HCT116 (cell line): Measurements from ENCODE around the gene PTGER4. TPM values are rescaled to one million over a fixed set of nuclear protein-coding genes. Genes with fewer than 3 reads are reported as not detected.

Experiments used
- ATAC-seq: fragments of 200-7000 bp; cut with Tn5 transposase; 2 replicates; pipeline ENCODE4 v1.9.1; 2020; ENCODE audit warnings: mild to moderate bottlenecking, moderate library complexity
- BruUV-seq: library from RNA; stranded (reverse); fragments of 400-500 nt; replicated peaks from 2 replicates; lab custom pipeline; 2021; lab: Mats Ljungman, UMichigan
- CTCF ChIA-PET: fragments of 300-600 bp; sonication (Branson Sonifier 250); formaldehyde crosslinking; loops from one replicate; lab custom pipeline; 2021; ENCODE audit warnings: antibody characterized with exemption; lab: Charles Lee
- POLR2A ChIA-PET: fragments of 300-600, 350-600 bp; sonication (Branson Sonifier 250); formaldehyde crosslinking; loops from one replicate; lab custom pipeline; 2021; ENCODE audit warnings: antibody characterized with exemption; lab: Charles Lee
- RAD21 ChIA-PET, 2 experiments: fragments of 300-600 bp; sonication (Branson Sonifier 250); formaldehyde crosslinking; loops; one replicate each; lab custom pipeline; 2023; ENCODE audit warnings: low total read pairs in 2 of 2; ENCODE audit not compliant: uncharacterized antibody in 2 of 2, unreplicated experiment in 2 of 2, low non-redundant PET in 1 of 2; lab: Charles Lee
- DNase-seq: peaks from one replicate; pipeline ENCODE4 v3.0.0-alpha.2; 2010; ENCODE audit warnings: low read depth, low spot score
- H2AFZ ChIP-seq: fragments of 200-600 bp; shearing (Covaris generic), sonication (generic); 2 replicates; pipeline ENCODE4 v1.6.1; 2017; ENCODE audit warnings: low read depth, mixed run types, mixed read lengths, antibody characterized with exemption, low read length; ENCODE audit not compliant: poor library complexity, severe bottlenecking
- H3K27ac ChIP-seq: 2 replicates; pipeline ENCODE4 v1.5.1; 2012; ENCODE audit warnings: low read depth, low read length
- H3K27me3 ChIP-seq: fragments of 200-600 bp; sonication (generic); 2 replicates; pipeline ENCODE4 v1.6.1; 2016; ENCODE audit warnings: mixed run types, low read length, mixed read lengths; ENCODE audit not compliant: insufficient read depth
- H3K36me3 ChIP-seq, 2 experiments: fragments of 200-500 bp in 1 of 2; fragments of 200-600 bp in 1 of 2; sonication (Bioruptor generic) in 1 of 2; sonication (generic) in 1 of 2; 2 replicates each; pipeline versions ENCODE4 v1.5.1 to v1.6.1; 2014 to 2016; ENCODE audit warnings: low read length in 2 of 2, inconsistent platforms in 1 of 2, mixed read lengths in 1 of 2, mixed run types in 1 of 2; ENCODE audit not compliant: insufficient read depth in 2 of 2, control insufficient read depth in 1 of 2
- H3K4me1 ChIP-seq, 2 experiments: fragments of 200-600 bp in 1 of 2; sonication (generic) in 1 of 2; 2 replicates each; pipeline versions ENCODE4 v1.5.1 to v1.6.1; 2012 to 2017; ENCODE audit warnings: low read length in 2 of 2, inconsistent platforms in 1 of 2, mild to moderate bottlenecking in 1 of 2, mixed read lengths in 1 of 2, mixed run types in 1 of 2, moderate library complexity in 1 of 2; ENCODE audit not compliant: insufficient read depth in 2 of 2, control insufficient read depth in 1 of 2
- H3K4me2 ChIP-seq: fragments of 200-600 bp; sonication (generic); 2 replicates; pipeline ENCODE4 v1.6.1; 2017; ENCODE audit warnings: mixed run types, low read length, mixed read lengths
- H3K4me3 ChIP-seq, 2 experiments: fragments of 200-600 bp in 1 of 2; sonication (generic) in 1 of 2; replicated peaks in 1 of 2; 2 replicates each; pipeline ENCODE4 v1.5.1; 2011 to 2016; ENCODE audit warnings: low read length in 2 of 2, control low read depth in 1 of 2, low read depth in 1 of 2, mild to moderate bottlenecking in 1 of 2, mixed read lengths in 1 of 2, mixed run types in 1 of 2
- H3K79me2 ChIP-seq: fragments of 200-600 bp; sonication (generic); 2 replicates; pipeline ENCODE4 v1.6.1; 2017; ENCODE audit warnings: mild to moderate bottlenecking, mixed run types, low read length, moderate library complexity, mixed read lengths; ENCODE audit not compliant: insufficient read depth
- H3K9ac ChIP-seq: fragments of 200-600 bp; sonication (generic); 2 replicates; pipeline ENCODE4 v1.6.1; 2016; ENCODE audit warnings: low read length, mixed read lengths
- H3K9me2 ChIP-seq: fragments of 200-600 bp; sonication (generic), shearing (Covaris generic); 2 replicates; pipeline ENCODE4 v1.6.1; 2017; ENCODE audit warnings: mixed run types, mild to moderate bottlenecking, moderate library complexity; ENCODE audit not compliant: insufficient read depth
- H3K9me3 ChIP-seq, 2 experiments: fragments of 200-500 bp in 1 of 2; fragments of 200-600 bp in 1 of 2; sonication (Bioruptor generic) in 1 of 2; sonication (generic) in 1 of 2; 2 replicates each; pipeline ENCODE4 v1.6.1; 2014 to 2017; ENCODE audit warnings: low read length in 2 of 2, mixed read lengths in 2 of 2, inconsistent platforms in 1 of 2, low read depth in 1 of 2, mild to moderate bottlenecking in 1 of 2, mixed run types in 1 of 2, moderate library complexity in 1 of 2; ENCODE audit not compliant: control insufficient read depth in 1 of 2, insufficient read depth in 1 of 2
- H4K20me1 ChIP-seq: fragments of 200-600 bp; sonication (generic), shearing (Covaris generic); 2 replicates; pipeline ENCODE4 v1.6.1; 2017; ENCODE audit warnings: mixed run types, mild to moderate bottlenecking, moderate library complexity; ENCODE audit not compliant: insufficient read depth
- CBX3 ChIP-seq: IDR thresholded peaks from 2 replicates; pipeline ENCODE4 v1.6.1; 2012; ENCODE audit warnings: low read depth
- CTCF ChIP-seq, 3 experiments: fragments of 200-600 bp in 1 of 3; sonication (generic) in 1 of 3; IDR thresholded peaks in 2 of 3; conservative IDR thresholded peaks in 1 of 3; 2 replicates each; pipeline ENCODE4 v1.5.1; 2012 to 2017; ENCODE audit warnings: low read depth in 2 of 3, low read length in 2 of 3, antibody characterized with exemption in 1 of 3, borderline replicate concordance in 1 of 3, control low read depth in 1 of 3, mild to moderate bottlenecking in 1 of 3, mixed read lengths in 1 of 3, mixed run types in 1 of 3, moderate library complexity in 1 of 3; ENCODE audit not compliant: insufficient read depth in 1 of 3
- JUND ChIP-seq: IDR thresholded peaks from 2 replicates; pipeline ENCODE4 v1.6.1; 2012
- MAX ChIP-seq: IDR thresholded peaks from 2 replicates; pipeline ENCODE4 v1.6.1; 2012
- POLR2A ChIP-seq: IDR thresholded peaks from 2 replicates; pipeline ENCODE4 v1.7.0; 2011; ENCODE audit warnings: borderline replicate concordance; ENCODE audit not compliant: insufficient read depth, insufficient read length; ENCODE audit errors: extremely low read depth
- RAD21 ChIP-seq: IDR thresholded peaks from 2 replicates; pipeline ENCODE4 v1.6.1; 2012; ENCODE audit warnings: low read depth, mild to moderate bottlenecking
- REST ChIP-seq: IDR thresholded peaks from 2 replicates; pipeline ENCODE4 v1.6.1; 2012; ENCODE audit warnings: low read depth
- SIN3A ChIP-seq: IDR thresholded peaks from 2 replicates; pipeline ENCODE4 v1.6.1; 2012; ENCODE audit warnings: low read depth
- ZBTB33 ChIP-seq: IDR thresholded peaks from 2 replicates; pipeline ENCODE4 v1.6.1; 2011; ENCODE audit warnings: mild to moderate bottlenecking, low read length, moderate library complexity; ENCODE audit not compliant: insufficient replicate concordance; ENCODE audit errors: extremely low read depth
- ZNF274 ChIP-seq: fragments of 200-500 bp; sonication (Bioruptor generic); IDR thresholded peaks from 2 replicates; pipeline ENCODE4 v1.6.1; 2014; ENCODE audit warnings: mild to moderate bottlenecking, low read depth, low read length, inconsistent platforms
- intact Hi-C: fragments of 100-400 bp; cut with micrococcal nuclease; formaldehyde crosslinking; loops from 2 replicates; pipeline ENCODE4 v1.10.0; 2022
- total RNA-seq: library from RNA; stranded (reverse); gene quantifications from one replicate; pipeline ENCODE4 v1.2.1, GENCODE V29; 2021; ENCODE audit not compliant: unreplicated experiment

The PTGER4 gene
- total RNA-seq, 1 experiment from 2014 or later: 3.0 TPM

- H3K4me3 ChIP-seq: no peak overlapping the region
- RAD21 ChIA-PET: no interaction called here
- TF ChIP-seq RAD21 (peak; percentile 77), CTCF (IDR thresholded peaks at IDR 0.05 in 2 of 3, conservative IDR thresholded peaks at IDR 0.05 in 1 of 3; ENCODE audit: borderline replicate concordance in 1 of 3, insufficient read depth in 1 of 3, low read depth in 2 of 3, low read length in 2 of 3) (peak; percentile 44 to 75 (median 63); a peak in 5 of 6 replicates), POLR2A (no peak)
- TF ChIP-seq, all 23 proteins: peak for 2
- peak; percentile 50 for DNase-seq
- Histone ChIP-seq H3K27ac (no peak overlapping the region), H3K4me2 (no peak overlapping the region), H4K20me1 (no peaks in the 10 kb centered on the region), H3K9me3 (no peaks in the 10 kb centered on the region), H3K4me1 (peaks cover 0 to 17% of the 10 kb centered on the region in 2 experiments; a peak in 1 of 4 replicates), H3K79me2 (no peaks in the 10 kb centered on the region), H3K9ac (no peak overlapping the region), H3K9me2 (no peaks in the 10 kb centered on the region), H3K27me3 (no peaks in the 10 kb centered on the region), H3K36me3 (no peaks in the 10 kb centered on the region), H2AFZ (no peak overlapping the region)
- ChIA-PET POLR2A (no interaction called here), CTCF (interaction anchor here (1.0 kb wide), 2 partner anchors 21 to 1159 kb away, joined by 3 to 4 read pairs; no protein-coding TSS in a partner anchor)
- BruUV-seq: no TSS peak
- peak; percentile 72 for ATAC-seq
- intact Hi-C loops: loop anchor here (1.0 to 10.0 kb wide), 5 partner anchors 47 to 1521 kb away; partner anchors contain the start of gene FYB1
Measured at GRCh38 chr5:40736103-40736875, 56.6 kb downstream of the PTGER4 start.

GRCh38 chr5:40738502-40738901 is 58.8 kb downstream of the PTGER4 start:
- intact Hi-C loops: loop anchor here (5.0 to 10.0 kb wide), 2 partner anchors 1161 to 1524 kb away; partner anchors contain the start of gene FYB1
- H3K9ac ChIP-seq: no peak overlapping the region
- TF ChIP-seq CBX3 (no peak), ZNF274 (no peak), REST (no peak), MAX (no peak), SIN3A (no peak), ZBTB33 (no peak), JUND (no peak)

More at GRCh38 chr5:40738502-40738901, 58.8 kb downstream of the PTGER4 start:
- Histone ChIP-seq H4K20me1 (no peaks in the 10 kb centered on the region), H3K9me2 (no peaks in the 10 kb centered on the region), H3K36me3 (no peaks in the 10 kb centered on the region), H3K27me3 (no peaks in the 10 kb centered on the region), H3K9me3 (no peaks in the 10 kb centered on the region), H3K27ac (no peak overlapping the region), H3K79me2 (no peaks in the 10 kb centered on the region), H3K4me3 (no peak overlapping the region), H3K4me2 (no peak overlapping the region), H2AFZ (no peak overlapping the region), H3K4me1 (peaks cover 0 to 17% of the 10 kb centered on the region in 2 experiments; a peak in 1 of 4 replicates)
- DNase-seq (no peak), ATAC-seq (no peak)
- POLR2A ChIA-PET: no interaction called here
- RAD21 ChIA-PET: no interaction called here
- CTCF ChIA-PET: no interaction called here
- no TSS peak for BruUV-seq
